BLaER1 treated with 17β-estradiol and CSF1 and Interleukin-3, amounts not matched to agents 10 nM and 100 nM (cell line): ENCODE data around the gene LTBP1.

Experiments
- H3K27ac ChIP-seq, 11 experiments: shearing (Covaris generic); formaldehyde crosslinking; 2 replicates each; pipeline ENCODE4 v1.8.1; 2022
- H3K27me3 ChIP-seq, 11 experiments: shearing (Covaris generic); formaldehyde crosslinking; 2 replicates each; pipeline ENCODE4 v1.8.1; 2022
- H3K36me3 ChIP-seq, 11 experiments: shearing (Covaris generic); formaldehyde crosslinking; 2 replicates each; pipeline ENCODE4 v1.8.1; 2022
- H3K4me1 ChIP-seq, 10 experiments: shearing (Covaris generic); formaldehyde crosslinking; 2 replicates each; pipeline ENCODE4 v1.8.1; 2022
- H3K4me2 ChIP-seq, 11 experiments: shearing (Covaris generic); formaldehyde crosslinking; 2 replicates each; pipeline ENCODE4 v1.8.1; 2022
- H3K4me3 ChIP-seq, 10 experiments: shearing (Covaris generic); formaldehyde crosslinking; 2 replicates each; pipeline ENCODE4 v1.8.1; 2022
- H3K9ac ChIP-seq, 11 experiments: shearing (Covaris generic); formaldehyde crosslinking; 2 replicates each; pipeline ENCODE4 v1.8.1; 2022
- H3K9me3 ChIP-seq, 11 experiments: shearing (Covaris generic); formaldehyde crosslinking; replicated peaks in 1 of 11; 2 replicates each; pipeline ENCODE4 v1.8.1; 2022
- H4K20me1 ChIP-seq, 11 experiments: shearing (Covaris generic); formaldehyde crosslinking; 2 replicates each; pipeline ENCODE4 v1.8.1; 2022
- Cebpa-rat ChIP-seq, 11 experiments: shearing (Covaris generic); IDR thresholded peaks; 2 replicates each; pipeline ENCODE4 v1.8.1; 2022

Gene LTBP1

DNA sequence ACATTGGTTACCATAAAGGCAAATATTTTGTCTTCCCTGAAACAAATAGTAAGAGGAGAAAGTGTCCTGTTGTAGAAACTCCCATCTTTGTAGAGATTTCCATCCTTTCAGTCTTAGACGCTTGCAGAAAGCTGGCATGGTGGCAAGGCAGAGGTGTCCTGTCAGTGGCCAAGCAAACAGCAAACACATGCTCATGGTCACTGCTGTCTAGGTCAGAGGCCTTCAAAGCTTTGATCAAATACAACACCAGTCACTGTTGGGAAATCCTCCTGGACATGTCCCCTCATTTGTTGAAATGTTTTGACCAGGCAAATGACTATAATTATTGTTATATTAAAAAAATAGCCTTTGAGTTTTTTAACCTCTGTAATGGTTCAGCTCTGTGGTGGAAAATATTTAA lies 55.1 kb downstream of the LTBP1 start:
- H3K27me3 ChIP-seq, result no peaks in the 10 kb centered on the region
- no peaks in the 10 kb centered on the region for H4K20me1 ChIP-seq
- no peaks in the 10 kb centered on the region for H3K4me1 ChIP-seq
- no peak for TF ChIP-seq Cebpa-rat (IDR thresholded peaks at IDR 0.05)
- no peaks in the 10 kb centered on the region for H3K9me3 ChIP-seq
- no peak overlapping the region for H3K4me2 ChIP-seq
- H3K27ac ChIP-seq, result no peak overlapping the region
- H3K4me3 ChIP-seq, result no peak overlapping the region
- no peaks in the 10 kb centered on the region for H3K36me3 ChIP-seq
- no peak overlapping the region for H3K9ac ChIP-seq

DNA sequence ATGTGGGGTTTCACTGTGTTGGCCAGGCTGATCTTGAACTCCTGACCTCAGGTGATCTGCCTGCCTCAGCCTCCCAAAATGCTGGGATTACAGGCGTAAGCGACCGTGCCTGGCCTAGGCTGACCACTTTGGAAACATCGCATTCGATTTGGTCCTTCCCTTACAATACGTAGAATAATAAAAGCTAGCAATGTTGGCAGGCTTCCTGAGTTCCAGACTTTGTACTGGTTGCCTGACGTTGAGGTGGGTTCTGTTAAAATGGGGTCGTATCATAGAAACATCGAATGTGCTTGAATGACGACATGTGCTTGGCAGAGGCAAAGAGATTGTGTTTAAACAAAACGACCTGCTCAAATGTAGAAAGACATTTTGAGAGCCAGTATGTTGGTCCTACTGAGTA lies 56.1 kb downstream of the LTBP1 start:
- H4K20me1 ChIP-seq, result no peaks in the 10 kb centered on the region
- H3K27ac ChIP-seq, result no peak overlapping the region
- H3K9ac ChIP-seq, result no peak overlapping the region
- H3K4me2 ChIP-seq, result no peak overlapping the region
- H3K9me3 ChIP-seq, result no peaks in the 10 kb centered on the region
- H3K4me1 ChIP-seq, result no peaks in the 10 kb centered on the region
- H3K27me3 ChIP-seq, result no peaks in the 10 kb centered on the region
- no peaks in the 10 kb centered on the region for H3K36me3 ChIP-seq
- H3K4me3 ChIP-seq, result no peak overlapping the region
- TF ChIP-seq Cebpa-rat (IDR thresholded peaks at IDR 0.05), result no peak

DNA sequence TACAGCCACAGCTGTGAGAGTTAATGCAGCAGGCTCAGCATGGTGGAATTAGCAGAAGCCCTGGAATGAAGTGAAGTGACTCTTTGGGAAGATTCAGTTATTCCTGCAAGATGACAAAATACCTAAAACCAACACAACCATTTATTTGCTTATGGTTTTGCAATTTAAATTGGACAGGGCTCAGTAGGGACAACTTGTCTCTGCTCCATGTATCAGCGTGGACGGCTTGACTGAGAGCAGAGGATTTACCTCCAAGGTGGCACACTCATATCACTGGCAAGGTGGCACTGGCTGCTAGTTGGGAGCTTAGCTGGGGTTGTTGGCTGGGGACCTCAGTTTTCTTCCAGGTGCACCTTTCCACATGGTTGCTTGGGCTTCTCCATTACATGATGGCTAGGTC lies 58.3 kb downstream of the LTBP1 start:
- no peak overlapping the region for H3K27ac ChIP-seq
- H3K4me2 ChIP-seq, result no peak overlapping the region
- H3K36me3 ChIP-seq, result no peaks in the 10 kb centered on the region
- TF ChIP-seq Cebpa-rat (IDR thresholded peaks at IDR 0.05), result no peak
- H3K9me3 ChIP-seq, result no peaks in the 10 kb centered on the region
- H3K4me3 ChIP-seq, result no peak overlapping the region
- no peaks in the 10 kb centered on the region for H4K20me1 ChIP-seq
- no peak overlapping the region for H3K9ac ChIP-seq
- no peaks in the 10 kb centered on the region for H3K4me1 ChIP-seq
- no peaks in the 10 kb centered on the region for H3K27me3 ChIP-seq

DNA sequence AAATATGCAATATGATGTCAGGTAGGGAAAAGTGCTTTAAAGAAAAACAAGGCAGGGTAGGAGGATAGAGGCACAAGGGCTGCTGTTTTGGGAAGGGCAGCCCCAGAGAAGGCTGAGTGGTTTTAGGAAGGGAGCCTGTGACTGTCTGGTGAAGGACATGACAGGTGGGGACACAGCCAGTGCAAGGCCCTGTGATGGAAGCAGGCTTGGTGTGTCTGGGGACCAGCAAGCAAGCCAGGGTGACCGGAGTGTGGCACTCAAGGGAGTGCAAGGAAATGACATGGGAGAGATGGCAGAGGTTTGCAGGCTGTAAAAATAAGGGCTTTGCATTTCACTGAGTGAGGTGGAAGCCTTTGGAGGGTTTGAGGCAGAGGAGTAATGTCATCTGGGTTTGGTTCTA lies 62.0 kb downstream of the LTBP1 start:
- H3K4me2 ChIP-seq, result no peak overlapping the region
- H3K36me3 ChIP-seq, result no peaks in the 10 kb centered on the region
- no peak overlapping the region for H3K27ac ChIP-seq
- H3K4me1 ChIP-seq, result no peaks in the 10 kb centered on the region
- H3K27me3 ChIP-seq, result no peaks in the 10 kb centered on the region
- no peak overlapping the region for H3K4me3 ChIP-seq
- no peaks in the 10 kb centered on the region for H3K9me3 ChIP-seq
- no peak for TF ChIP-seq Cebpa-rat (IDR thresholded peaks at IDR 0.05)
- H3K9ac ChIP-seq, result no peak overlapping the region
- H4K20me1 ChIP-seq, result no peaks in the 10 kb centered on the region

DNA sequence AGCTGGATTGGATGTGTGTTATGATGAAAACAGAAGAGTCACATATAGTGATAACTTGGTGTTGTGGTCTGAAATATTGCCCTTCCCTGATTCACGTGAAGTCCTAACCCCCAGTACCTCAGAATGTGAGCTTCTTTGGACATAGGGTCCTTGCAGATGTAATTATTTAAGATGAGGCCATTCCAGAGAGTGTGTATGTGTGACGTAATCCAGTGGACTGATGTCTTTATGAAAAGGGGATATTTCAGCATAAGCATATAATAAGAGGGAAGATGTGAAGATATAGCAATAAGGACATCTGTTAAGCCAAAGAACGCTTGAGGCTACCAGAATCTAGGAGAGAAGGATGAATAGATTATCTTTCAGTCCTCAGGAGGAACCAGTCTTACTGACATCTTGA lies 62.5 kb downstream of the LTBP1 start:
- H3K27me3 ChIP-seq, result no peaks in the 10 kb centered on the region
- H4K20me1 ChIP-seq, result no peaks in the 10 kb centered on the region
- no peaks in the 10 kb centered on the region for H3K4me1 ChIP-seq
- H3K4me2 ChIP-seq, result no peak overlapping the region
- no peak overlapping the region for H3K27ac ChIP-seq
- TF ChIP-seq Cebpa-rat (IDR thresholded peaks at IDR 0.05), result no peak
- H3K9me3 ChIP-seq, result no peaks in the 10 kb centered on the region
- H3K4me3 ChIP-seq, result no peak overlapping the region
- no peaks in the 10 kb centered on the region for H3K36me3 ChIP-seq
- H3K9ac ChIP-seq, result no peak overlapping the region

DNA sequence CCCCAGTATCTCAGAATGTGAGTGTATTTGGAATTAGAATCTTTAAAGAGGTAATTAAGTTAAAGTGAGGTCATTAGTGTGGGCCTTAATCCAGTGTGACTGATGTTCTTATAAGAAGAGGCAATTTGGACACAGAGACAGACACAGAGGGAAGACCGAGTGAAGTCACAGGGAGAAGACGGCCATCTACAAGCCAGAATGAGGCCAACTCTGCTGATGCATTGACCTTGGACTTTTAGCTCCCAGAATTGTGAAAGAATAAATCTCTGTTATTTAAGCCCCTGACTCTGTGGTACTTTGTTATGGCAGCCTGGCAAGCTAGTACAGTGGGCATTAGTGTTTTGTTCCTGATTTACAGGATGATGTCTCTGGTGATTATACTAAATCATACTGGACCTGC lies 64.6 kb downstream of the LTBP1 start:
- Histone ChIP-seq H3K27ac (no peak overlapping the region), H3K4me3 (no peak overlapping the region), H3K27me3 (no peaks in the 10 kb centered on the region), H3K36me3 (no peaks in the 10 kb centered on the region), H3K4me2 (no peak overlapping the region), H3K9ac (no peak overlapping the region), H3K9me3 (no peaks in the 10 kb centered on the region), H4K20me1 (no peaks in the 10 kb centered on the region), H3K4me1 (no peaks in the 10 kb centered on the region)
- no peak for TF ChIP-seq Cebpa-rat (IDR thresholded peaks at IDR 0.05)

DNA sequence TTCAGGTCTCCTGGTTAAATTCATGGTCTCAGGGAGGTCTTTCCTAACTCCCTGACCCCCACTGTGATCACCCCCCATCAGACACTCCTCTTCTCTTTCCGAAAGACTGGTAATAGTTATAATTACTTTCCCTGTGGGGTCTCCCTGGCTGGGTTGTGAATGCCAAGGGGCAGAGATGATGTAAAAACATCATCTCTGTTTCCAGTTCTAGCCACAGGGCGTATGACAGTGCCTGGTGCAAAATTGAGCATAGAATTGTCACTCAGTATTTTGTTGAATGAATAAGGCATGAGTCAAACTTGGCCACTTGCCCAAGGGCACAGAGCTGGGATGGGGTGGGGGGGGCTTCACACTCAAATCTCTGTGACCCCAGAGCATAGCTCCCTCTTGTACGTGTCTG lies 65.2 kb downstream of the LTBP1 start:
- no peak overlapping the region for H3K27ac ChIP-seq
- no peak overlapping the region for H3K9ac ChIP-seq
- H3K9me3 ChIP-seq, result no peaks in the 10 kb centered on the region
- no peaks in the 10 kb centered on the region for H3K27me3 ChIP-seq
- no peaks in the 10 kb centered on the region for H4K20me1 ChIP-seq
- H3K4me2 ChIP-seq, result no peak overlapping the region
- TF ChIP-seq Cebpa-rat (IDR thresholded peaks at IDR 0.05), result no peak
- H3K4me1 ChIP-seq, result no peaks in the 10 kb centered on the region
- no peak overlapping the region for H3K4me3 ChIP-seq
- H3K36me3 ChIP-seq, result no peaks in the 10 kb centered on the region

DNA sequence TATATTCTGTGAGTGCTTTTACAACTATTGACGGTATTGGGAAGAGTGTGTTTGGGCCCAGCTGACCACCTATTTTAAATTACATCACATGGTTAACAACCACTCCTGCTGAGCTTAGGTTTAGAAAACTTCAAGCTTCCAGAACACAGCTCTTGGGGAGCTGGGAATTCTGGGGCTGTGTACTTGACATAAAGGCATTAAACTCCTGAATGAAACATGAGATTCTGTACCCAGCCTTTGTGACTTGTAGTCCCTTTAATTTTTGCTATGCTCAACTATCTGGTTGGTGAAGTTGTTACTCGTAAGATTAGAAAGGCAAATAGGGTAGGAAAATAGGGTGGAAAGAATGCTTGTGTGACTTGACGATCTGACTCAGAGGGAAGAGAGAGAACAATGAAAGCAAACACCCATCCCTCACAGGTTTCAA lies 66.9 kb downstream of the LTBP1 start:
- Histone ChIP-seq H3K27me3 (no peaks in the 10 kb centered on the region), H3K4me2 (no peak overlapping the region), H4K20me1 (no peaks in the 10 kb centered on the region), H3K9ac (no peak overlapping the region), H3K9me3 (no peaks in the 10 kb centered on the region), H3K27ac (no peak overlapping the region), H3K4me3 (no peak overlapping the region), H3K4me1 (no peaks in the 10 kb centered on the region), H3K36me3 (no peaks in the 10 kb centered on the region)
- TF ChIP-seq Cebpa-rat (IDR thresholded peaks at IDR 0.05), result no peak

DNA sequence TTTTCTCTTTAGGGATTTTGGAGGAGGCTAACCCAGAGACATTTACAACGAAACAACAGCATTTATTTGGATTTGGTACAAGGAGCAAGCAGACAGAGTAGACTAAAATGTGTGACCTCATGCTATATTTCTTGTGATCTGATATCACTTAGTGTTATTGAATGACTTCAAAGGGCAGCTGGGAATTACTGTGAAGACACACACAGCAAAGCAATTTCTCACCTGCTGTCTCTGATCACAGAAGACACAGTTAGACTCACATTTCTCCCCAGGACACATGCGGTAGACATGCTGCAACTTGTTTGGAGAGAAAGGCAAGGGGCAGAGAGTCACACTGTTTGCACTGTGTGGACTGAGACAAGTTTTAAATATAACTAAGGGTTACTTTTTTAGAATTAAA lies 67.5 kb downstream of the LTBP1 start:
- Histone ChIP-seq H4K20me1 (no peaks in the 10 kb centered on the region), H3K27me3 (no peaks in the 10 kb centered on the region), H3K36me3 (no peaks in the 10 kb centered on the region), H3K4me3 (no peak overlapping the region), H3K9me3 (no peaks in the 10 kb centered on the region), H3K4me1 (no peaks in the 10 kb centered on the region), H3K9ac (no peak overlapping the region), H3K4me2 (no peak overlapping the region), H3K27ac (no peak overlapping the region)
- no peak for TF ChIP-seq Cebpa-rat (IDR thresholded peaks at IDR 0.05)

DNA sequence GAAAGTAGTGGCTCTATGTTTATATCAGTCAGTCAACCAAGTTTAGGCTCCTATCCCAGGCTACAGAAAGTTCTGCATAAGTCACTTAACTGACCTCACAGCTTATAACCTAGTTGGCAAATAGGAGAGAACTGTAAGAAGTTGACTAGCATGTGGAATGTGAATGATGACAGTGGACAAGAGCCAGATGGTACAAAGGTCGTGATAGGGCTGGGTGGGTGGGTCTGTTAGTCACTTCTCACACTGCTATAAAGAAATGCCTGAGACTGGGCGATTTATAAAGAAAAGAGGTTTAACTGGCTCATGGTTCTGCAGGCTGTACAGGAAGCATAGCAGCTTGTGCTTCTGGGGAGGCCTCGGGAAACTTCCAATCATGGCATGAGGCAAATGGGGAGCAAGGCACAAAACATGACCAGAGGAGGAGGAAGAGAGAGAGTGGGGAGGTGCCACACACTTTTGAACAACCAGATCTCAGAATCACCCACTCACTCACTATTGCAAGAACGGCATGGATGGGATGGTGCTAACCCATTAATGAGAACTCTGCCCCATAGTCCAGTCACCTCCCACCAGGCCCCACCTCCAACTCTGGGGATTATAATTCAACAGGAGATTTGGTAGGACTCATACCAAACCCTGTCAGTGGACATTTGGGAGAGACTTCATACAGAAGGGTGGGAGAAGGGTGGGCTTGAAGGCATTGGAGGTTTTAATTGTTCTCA lies 68.8 kb downstream of the LTBP1 start:
- Histone ChIP-seq H3K4me2 (no peak overlapping the region), H3K36me3 (no peaks in the 10 kb centered on the region), H3K27me3 (no peaks in the 10 kb centered on the region), H3K4me1 (no peaks in the 10 kb centered on the region), H3K9me3 (no peaks in the 10 kb centered on the region), H4K20me1 (no peaks in the 10 kb centered on the region), H3K27ac (no peak overlapping the region), H3K9ac (no peak overlapping the region), H3K4me3 (no peak overlapping the region)
- no peak for TF ChIP-seq Cebpa-rat (IDR thresholded peaks at IDR 0.05)
